ENCODE measurements around the gene THOC5.

DNA sequence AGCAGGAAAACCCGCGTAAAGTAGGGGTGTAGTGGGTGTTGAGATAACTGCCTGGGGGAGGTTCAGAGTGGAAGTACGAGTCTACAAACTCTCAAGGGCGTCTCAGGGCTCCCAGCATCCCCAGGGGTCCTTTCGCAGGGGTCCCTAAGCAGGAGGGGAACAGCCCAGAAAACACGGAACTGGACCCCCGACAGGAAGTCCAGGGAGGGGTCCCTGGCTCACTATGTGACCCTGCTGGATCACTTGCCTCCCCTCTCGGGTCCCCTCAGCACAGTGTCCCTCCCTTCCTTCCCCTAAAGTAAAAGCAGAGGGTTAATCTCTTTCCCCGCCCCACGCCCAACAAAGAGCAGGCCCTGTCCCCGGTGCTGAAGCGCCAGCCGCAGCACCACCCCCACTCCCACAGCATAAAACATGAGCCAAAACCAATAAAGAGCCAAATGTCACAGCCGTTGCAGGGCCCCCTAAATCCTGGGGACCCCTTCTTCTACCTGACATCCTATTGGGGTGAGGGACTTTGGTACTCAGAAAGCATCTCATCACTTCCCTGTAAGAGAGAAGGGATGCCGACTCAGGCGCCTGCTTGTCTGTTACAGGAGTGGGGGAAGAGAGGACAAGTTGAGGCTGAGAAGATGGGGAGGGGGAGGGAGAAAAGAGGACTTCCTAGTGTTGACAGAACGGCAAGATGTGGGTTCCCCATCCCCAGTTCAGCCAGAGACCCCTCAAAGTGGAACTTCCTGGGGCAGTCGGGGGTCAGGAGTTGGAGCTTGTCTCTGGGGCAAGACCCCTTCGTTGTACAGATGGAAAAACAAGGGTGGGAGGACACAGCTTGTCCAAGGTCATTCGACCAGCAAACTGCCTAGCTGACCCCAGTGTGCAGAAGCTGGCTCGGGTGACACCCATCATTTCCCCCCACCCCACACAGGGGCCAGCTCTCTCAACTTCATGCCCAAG is 75.0 kb downstream of the THOC5 start:
- TF ChIP-seq, protein P1, sequence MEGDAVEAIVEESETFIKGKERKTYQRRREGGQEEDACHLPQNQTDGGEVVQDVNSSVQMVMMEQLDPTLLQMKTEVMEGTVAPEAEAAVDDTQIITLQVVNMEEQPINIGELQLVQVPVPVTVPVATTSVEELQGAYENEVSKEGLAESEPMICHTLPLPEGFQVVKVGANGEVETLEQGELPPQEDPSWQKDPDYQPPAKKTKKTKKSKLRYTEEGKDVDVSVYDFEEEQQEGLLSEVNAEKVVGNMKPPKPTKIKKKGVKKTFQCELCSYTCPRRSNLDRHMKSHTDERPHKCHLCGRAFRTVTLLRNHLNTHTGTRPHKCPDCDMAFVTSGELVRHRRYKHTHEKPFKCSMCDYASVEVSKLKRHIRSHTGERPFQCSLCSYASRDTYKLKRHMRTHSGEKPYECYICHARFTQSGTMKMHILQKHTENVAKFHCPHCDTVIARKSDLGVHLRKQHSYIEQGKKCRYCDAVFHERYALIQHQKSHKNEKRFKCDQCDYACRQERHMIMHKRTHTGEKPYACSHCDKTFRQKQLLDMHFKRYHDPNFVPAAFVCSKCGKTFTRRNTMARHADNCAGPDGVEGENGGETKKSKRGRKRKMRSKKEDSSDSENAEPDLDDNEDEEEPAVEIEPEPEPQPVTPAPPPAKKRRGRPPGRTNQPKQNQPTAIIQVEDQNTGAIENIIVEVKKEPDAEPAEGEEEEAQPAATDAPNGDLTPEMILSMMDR (tag by site-specific recombination; IDR thresholded peaks at IDR 0.05) = no peak
- TF ChIP-seq KLF7 (tag by site-specific recombination; IDR thresholded peaks at IDR 0.05; ENCODE audit: borderline replicate concordance) (no peak), ZBTB1 (tag by site-specific recombination; IDR thresholded peaks at IDR 0.05) (no peak), ZNF184 (tag by site-specific recombination; IDR thresholded peaks at IDR 0.05) (no peak), ZNF138 (tag by site-specific recombination; IDR thresholded peaks at IDR 0.05; ENCODE audit: borderline replicate concordance) (no peak), YY1 (tag by site-specific recombination; IDR thresholded peaks at IDR 0.05) (no peak), ZNF239 (tag by site-specific recombination; IDR thresholded peaks at IDR 0.05) (no peak), SETDB1 (IDR thresholded peaks at IDR 0.05; ENCODE audit: insufficient read length, low read length) (no peak)
- TF ChIP-seq, protein P2, sequence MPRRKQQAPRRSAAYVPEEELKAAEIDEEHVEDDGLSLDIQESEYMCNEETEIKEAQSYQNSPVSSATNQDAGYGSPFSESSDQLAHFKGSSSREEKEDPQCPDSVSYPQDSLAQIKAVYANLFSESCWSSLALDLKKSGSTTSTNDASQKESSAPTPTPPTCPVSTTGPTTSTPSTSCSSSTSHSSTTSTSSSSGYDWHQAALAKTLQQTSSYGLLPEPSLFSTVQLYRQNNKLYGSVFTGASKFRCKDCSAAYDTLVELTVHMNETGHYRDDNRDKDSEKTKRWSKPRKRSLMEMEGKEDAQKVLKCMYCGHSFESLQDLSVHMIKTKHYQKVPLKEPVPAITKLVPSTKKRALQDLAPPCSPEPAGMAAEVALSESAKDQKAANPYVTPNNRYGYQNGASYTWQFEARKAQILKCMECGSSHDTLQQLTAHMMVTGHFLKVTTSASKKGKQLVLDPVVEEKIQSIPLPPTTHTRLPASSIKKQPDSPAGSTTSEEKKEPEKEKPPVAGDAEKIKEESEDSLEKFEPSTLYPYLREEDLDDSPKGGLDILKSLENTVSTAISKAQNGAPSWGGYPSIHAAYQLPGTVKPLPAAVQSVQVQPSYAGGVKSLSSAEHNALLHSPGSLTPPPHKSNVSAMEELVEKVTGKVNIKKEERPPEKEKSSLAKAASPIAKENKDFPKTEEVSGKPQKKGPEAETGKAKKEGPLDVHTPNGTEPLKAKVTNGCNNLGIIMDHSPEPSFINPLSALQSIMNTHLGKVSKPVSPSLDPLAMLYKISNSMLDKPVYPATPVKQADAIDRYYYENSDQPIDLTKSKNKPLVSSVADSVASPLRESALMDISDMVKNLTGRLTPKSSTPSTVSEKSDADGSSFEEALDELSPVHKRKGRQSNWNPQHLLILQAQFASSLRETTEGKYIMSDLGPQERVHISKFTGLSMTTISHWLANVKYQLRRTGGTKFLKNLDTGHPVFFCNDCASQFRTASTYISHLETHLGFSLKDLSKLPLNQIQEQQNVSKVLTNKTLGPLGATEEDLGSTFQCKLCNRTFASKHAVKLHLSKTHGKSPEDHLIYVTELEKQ (tag by site-specific recombination; IDR thresholded peaks at IDR 0.05; ENCODE audit: borderline replicate concordance) = no peak

Data from HEK293 (cell line).